Gastroesophageal sphincter (tissue), 4 donors: ENCODE measurements around the gene PDZD2. TPM values are rescaled to one million over a fixed set of nuclear protein-coding genes. Genes with fewer than 3 reads are reported as not detected.

Source experiments
- ATAC-seq: fragments of 150-250 bp; one replicate; pipeline ENCODE4 v1.9.1; 2016; ENCODE audit warnings: mild to moderate bottlenecking, moderate library complexity
- H3K27ac ChIP-seq, 4 donors: fragments of 200-600 bp; sonication (generic) in 3 of 4; 1 replicate in 3 of 4; 2 replicates in 1 of 4; pipeline ENCODE4 v1.5.1; 2016 to 2019
- H3K27me3 ChIP-seq: fragments of 200-600 bp; sonication (generic); one replicate; pipeline ENCODE4 v1.5.1; 2019
- H3K36me3 ChIP-seq, 2 donors: fragments of 200-600 bp; sonication (generic); one replicate each; pipeline ENCODE4 v1.5.1; 2019; ENCODE audit warnings: control low read depth in 1 of 2
- H3K4me1 ChIP-seq, 3 donors: fragments of 200-600 bp; sonication (generic); 1 replicate in 2 of 3; 2 replicates in 1 of 3; pipeline ENCODE4 v1.5.1; 2016 to 2019; ENCODE audit warnings: control low read depth in 2 of 3
- H3K4me3 ChIP-seq, 2 donors: fragments of 200-600 bp; sonication (generic); one replicate each; pipeline ENCODE4 v1.5.1; 2019; ENCODE audit warnings: mild to moderate bottlenecking in 1 of 2, moderate library complexity in 1 of 2
- H3K9me3 ChIP-seq, 3 donors: fragments of 200-600 bp; sonication (generic); one replicate each; pipeline ENCODE4 v1.5.1; 2017 to 2019; ENCODE audit warnings: control low read depth in 2 of 3
- EP300 ChIP-seq: sonication (generic); formaldehyde crosslinking; IDR thresholded peaks from one replicate; pipeline ENCODE4 v1.6.1; 2017; ENCODE audit warnings: antibody characterized with exemption, mild to moderate bottlenecking
- POLR2A ChIP-seq, 2 donors: fragments of 450-650 bp; IDR thresholded peaks; one replicate each; pipeline ENCODE4 v1.6.1; 2017; ENCODE audit warnings: antibody characterized with exemption in 2 of 2, mild to moderate bottlenecking in 2 of 2, moderate library complexity in 1 of 2
- POLR2AphosphoS5 ChIP-seq: sonication (generic); formaldehyde crosslinking; IDR thresholded peaks from one replicate; pipeline ENCODE4 v1.6.1; 2017; ENCODE audit warnings: antibody characterized with exemption
- WGBS, 2 donors: methylation state at CpG; one replicate each; pipeline ENCODE4 v1.1.5; 2018; ENCODE audit warnings: low coverage in 1 of 2; 5-methylcytosine and 5-hydroxymethylcytosine counted together
- total RNA-seq, 4 donors: library from RNA; depleted of rRNA; stranded (reverse); fragments of >200 nt; gene quantifications; one replicate each; pipeline ENCODE4 v1.1.0, GENCODE V29; 2016
- TF ChIP-seq, protein P1 (sequence below), 4 experiments: fragments of 200-600 bp in 2 of 4; fragments of 450-650 bp in 2 of 4; sonication (generic) in 1 of 4; IDR thresholded peaks; one replicate each; pipeline ENCODE4 v1.5.1; 2017 to 2019; ENCODE audit warnings: antibody characterized with exemption in 4 of 4, mild to moderate bottlenecking in 2 of 4, moderate library complexity in 2 of 4

The PDZD2 gene
- total RNA-seq, 4 donors from 2014 or later, result 8.6 to 19.4 (median 14.0) TPM

DNA sequence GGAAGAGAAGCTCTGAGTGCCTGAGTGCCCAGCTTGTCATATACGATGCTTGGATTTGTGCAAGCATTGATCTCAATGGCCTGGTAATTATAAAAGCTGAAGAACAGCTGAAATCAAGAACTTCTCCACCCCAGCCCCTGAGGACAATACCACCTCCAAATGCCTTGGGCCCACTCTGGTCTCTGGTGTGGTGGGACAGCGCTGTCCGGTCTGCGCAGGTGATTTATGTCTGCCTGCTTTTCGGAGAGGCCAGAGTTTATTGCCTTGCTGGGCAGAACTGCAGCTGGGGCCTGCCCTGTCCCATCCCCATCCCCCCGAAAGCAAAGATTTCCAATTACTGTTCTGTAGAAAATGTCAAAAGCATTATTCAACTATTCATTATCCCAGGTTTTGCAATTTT, 1.1 kb upstream of the PDZD2 start:
- no peak overlapping the region for H3K27ac ChIP-seq
- no peak for ATAC-seq
- peaks cover 2 to 19% (median 10%) of the 10 kb centered on the region in 3 donors for H3K4me1 ChIP-seq
- no peak overlapping the region for H3K4me3 ChIP-seq
- TF ChIP-seq POLR2AphosphoS5 (no peak), POLR2A (IDR thresholded peaks at IDR 0.05) (no peak)
- WGBS, 2 donors, result 92% methylated on average over 4 to 5 of the region's 6 CpGs
- peaks cover 6% of the 10 kb centered on the region for H3K27me3 ChIP-seq
- no peaks in the 10 kb centered on the region for H3K9me3 ChIP-seq
- H3K36me3 ChIP-seq, result no peaks in the 10 kb centered on the region

DNA sequence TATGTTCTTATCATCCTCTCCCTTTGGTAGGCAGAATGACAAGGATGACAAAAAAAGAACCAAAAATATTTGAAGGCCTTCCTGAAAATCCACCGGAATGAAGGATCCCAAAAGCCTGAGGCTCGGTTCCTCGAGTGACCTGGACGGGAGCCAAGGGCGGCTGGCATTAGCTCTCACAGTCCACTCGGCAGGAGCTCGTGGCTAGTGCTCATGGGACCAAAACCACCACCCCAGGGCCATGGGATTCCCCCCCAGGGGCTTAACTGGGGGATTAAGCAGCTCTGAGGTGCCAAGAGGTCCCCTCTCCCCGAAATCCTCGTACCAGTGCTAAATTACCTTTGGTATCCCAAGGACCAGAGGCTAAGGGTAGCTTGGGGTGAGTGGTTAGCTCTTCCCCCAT, 586 bp upstream of the PDZD2 start:
- H3K27ac ChIP-seq, result peak overlapping the region in 3 of 4 donors; percentile 32 to 54 (median 45)
- 14% methylated on average over 7 of the region's 9 CpGs; no CpG with 5 or more reads in 1 of the 2 donors for WGBS, 2 donors
- H3K4me3 ChIP-seq, result peak overlapping the region; percentile 69 to 78
- no peaks in the 10 kb centered on the region for H3K9me3 ChIP-seq
- ATAC-seq, result no peak
- H3K4me1 ChIP-seq, result peaks cover 2 to 19% (median 10%) of the 10 kb centered on the region in 3 donors
- H3K36me3 ChIP-seq, result no peaks in the 10 kb centered on the region
- no peak for TF ChIP-seq EP300
- no peak for TF ChIP-seq POLR2A (IDR thresholded peaks at IDR 0.05)
- TF ChIP-seq, protein P1, sequence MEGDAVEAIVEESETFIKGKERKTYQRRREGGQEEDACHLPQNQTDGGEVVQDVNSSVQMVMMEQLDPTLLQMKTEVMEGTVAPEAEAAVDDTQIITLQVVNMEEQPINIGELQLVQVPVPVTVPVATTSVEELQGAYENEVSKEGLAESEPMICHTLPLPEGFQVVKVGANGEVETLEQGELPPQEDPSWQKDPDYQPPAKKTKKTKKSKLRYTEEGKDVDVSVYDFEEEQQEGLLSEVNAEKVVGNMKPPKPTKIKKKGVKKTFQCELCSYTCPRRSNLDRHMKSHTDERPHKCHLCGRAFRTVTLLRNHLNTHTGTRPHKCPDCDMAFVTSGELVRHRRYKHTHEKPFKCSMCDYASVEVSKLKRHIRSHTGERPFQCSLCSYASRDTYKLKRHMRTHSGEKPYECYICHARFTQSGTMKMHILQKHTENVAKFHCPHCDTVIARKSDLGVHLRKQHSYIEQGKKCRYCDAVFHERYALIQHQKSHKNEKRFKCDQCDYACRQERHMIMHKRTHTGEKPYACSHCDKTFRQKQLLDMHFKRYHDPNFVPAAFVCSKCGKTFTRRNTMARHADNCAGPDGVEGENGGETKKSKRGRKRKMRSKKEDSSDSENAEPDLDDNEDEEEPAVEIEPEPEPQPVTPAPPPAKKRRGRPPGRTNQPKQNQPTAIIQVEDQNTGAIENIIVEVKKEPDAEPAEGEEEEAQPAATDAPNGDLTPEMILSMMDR (IDR thresholded peaks at IDR 0.05), result no peak
- TF ChIP-seq POLR2AphosphoS5, result no peak
- H3K27me3 ChIP-seq, result peaks cover 6% of the 10 kb centered on the region

DNA sequence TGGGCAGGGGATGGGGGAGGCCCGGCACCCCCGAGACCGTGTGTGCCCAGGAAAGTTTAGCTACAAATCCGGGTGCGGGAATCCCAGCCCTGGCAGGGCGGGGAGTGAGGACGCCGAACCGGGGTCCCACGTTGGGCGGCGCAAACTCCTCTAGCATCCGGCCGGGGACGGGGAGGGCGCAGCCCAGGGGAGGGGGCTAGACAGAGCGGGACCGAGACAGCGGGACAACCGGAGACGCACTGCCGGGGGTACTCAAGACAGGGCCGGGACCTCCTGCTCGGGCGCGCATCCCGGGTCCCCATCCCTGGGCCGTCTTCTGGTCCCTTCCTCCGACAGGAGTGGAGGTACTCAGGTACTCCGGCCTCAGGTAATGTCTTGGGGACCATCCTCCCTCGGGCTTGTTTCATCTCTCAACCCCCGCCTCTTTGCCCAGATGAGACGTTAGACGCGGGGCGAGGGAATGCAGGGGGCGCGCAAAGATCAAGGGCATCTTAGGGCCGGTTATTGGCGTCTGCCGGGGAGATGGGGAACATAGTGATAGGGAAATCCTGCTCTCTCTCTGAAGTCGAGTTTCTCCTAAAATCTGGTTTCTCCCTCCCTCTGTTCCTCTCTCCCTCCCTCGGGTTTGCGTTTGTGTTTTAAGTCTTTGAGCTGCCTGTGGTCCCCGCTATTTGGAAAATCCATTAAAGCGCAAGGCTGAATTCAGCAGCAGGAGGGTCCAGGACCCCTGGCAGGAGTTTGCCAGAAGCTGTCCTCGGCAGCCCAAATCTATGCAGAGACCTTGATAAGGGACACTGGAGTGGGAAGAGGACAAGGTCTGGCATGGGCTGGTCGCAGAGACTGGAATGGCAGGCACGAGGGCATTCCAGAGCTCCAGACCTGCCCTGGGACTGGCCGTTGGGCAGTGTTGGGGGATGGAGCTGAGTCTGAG, 815 bp downstream of the PDZD2 start:
- no peaks in the 10 kb centered on the region for H3K9me3 ChIP-seq
- H3K27ac ChIP-seq, result peak overlapping the region in 3 of 4 donors; percentile 32 to 54 (median 45)
- peak overlapping the region; percentile 69 to 78 for H3K4me3 ChIP-seq
- no peaks in the 10 kb centered on the region for H3K36me3 ChIP-seq
- TF ChIP-seq, protein P1 (IDR thresholded peaks at IDR 0.05), result no peak
- TF ChIP-seq EP300, result no peak
- TF ChIP-seq POLR2A (IDR thresholded peaks at IDR 0.05), result no peak
- no peak for TF ChIP-seq POLR2AphosphoS5
- H3K27me3 ChIP-seq, result peaks cover 6% of the 10 kb centered on the region
- H3K4me1 ChIP-seq, result peaks cover 2 to 19% (median 10%) of the 10 kb centered on the region in 3 donors
- peak; percentile 1 for ATAC-seq
- WGBS, 2 donors, result 60 to 67% methylated on average over 1 to 4 of the region's 50 CpGs

DNA sequence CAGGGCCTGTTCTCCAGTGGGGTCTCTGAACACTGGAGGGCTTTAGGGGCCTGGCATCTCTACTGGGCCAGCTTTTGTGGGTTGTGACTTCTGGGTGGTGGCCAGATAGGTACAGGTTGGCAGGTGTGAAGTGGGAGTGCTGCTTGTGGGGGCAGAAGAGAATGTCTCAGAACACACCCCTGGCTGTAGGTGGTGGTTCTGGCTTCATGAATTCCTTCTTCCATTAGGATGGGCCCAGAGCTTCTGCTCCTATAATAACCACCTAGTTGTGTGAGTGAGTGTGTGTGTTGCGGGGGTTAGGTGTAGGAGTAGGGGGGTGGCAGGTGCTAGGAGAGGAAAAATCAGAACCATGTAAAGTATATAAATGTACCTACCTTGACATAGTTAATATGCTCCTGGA, 1.6 kb downstream of the PDZD2 start:
- ATAC-seq, result no peak
- H3K4me1 ChIP-seq, result peaks cover 2 to 19% (median 10%) of the 10 kb centered on the region in 3 donors
- peaks cover 6% of the 10 kb centered on the region for H3K27me3 ChIP-seq
- WGBS, 2 donors, result 92 to 100% methylated on average over 1 of the region's 1 CpG
- no peaks in the 10 kb centered on the region for H3K36me3 ChIP-seq
- TF ChIP-seq, protein P1 (IDR thresholded peaks at IDR 0.05), result no peak
- TF ChIP-seq EP300 (no peak), POLR2A (IDR thresholded peaks at IDR 0.05) (no peak), POLR2AphosphoS5 (no peak)
- H3K4me3 ChIP-seq, result peak overlapping the region in 1 of 2 donors; percentile 69
- no peak overlapping the region for H3K27ac ChIP-seq
- no peaks in the 10 kb centered on the region for H3K9me3 ChIP-seq

DNA sequence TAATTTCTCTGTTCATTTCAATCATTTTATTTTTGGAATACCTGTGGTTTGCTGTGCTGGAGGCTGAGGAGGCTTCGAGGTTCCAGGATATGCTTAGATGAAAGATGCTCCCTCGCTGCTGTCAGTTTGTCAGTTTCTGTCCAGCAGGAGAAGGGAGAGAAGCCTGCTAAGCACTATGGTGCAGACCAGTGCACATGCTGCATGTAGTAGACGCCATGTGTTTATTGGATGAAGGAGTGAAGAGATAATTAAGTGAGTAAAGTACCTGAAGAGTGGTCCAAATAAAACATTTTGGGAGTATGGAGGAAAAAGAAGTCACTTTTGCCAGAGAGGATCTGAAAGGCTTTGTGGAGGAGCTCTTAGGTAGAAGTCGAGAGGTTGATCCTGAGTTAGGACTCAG, 2.1 kb downstream of the PDZD2 start:
- Histone ChIP-seq H3K4me3 (no peak overlapping the region), H3K27me3 (peaks cover 6% of the 10 kb centered on the region), H3K9me3 (no peaks in the 10 kb centered on the region), H3K27ac (no peak overlapping the region), H3K4me1 (peaks cover 2 to 19% (median 10%) of the 10 kb centered on the region in 3 donors), H3K36me3 (no peaks in the 10 kb centered on the region)
- TF ChIP-seq POLR2A (IDR thresholded peaks at IDR 0.05) (no peak), POLR2AphosphoS5 (no peak), EP300 (no peak)
- TF ChIP-seq, protein P1 (IDR thresholded peaks at IDR 0.05), result no peak
- 83 to 96% methylated on average over 2 to 4 of the region's 4 CpGs for WGBS, 2 donors
- no peak for ATAC-seq
